ENCODE data around the gene CNTD1. TPM values are rescaled to one million over a fixed set of nuclear protein-coding genes. Genes with fewer than 3 reads are reported as not detected.

The CNTD1 gene
- total and polyA plus RNA-seq, 2 experiments from 2014 or later, result 1.1 TPM; not detected in 1

DNA sequence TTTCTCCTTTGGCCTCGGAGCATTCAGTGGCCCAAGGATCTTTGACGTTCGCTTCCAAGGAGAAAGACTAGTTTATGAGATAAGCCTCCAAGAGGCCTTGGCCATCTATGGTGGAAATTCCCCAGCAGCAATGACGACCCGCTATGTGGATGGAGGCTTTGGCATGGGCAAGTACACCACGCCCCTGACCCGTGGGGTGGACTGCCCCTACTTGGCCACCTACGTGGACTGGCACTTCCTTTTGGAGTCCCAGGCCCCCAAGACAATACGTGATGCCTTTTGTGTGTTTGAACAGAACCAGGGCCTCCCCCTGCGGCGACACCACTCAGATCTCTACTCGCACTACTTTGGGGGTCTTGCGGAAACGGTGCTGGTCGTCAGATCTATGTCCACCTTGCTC lies 53.7 kb downstream of the CNTD1 start:
- no peak for ATAC-seq
- Histone ChIP-seq H3K9me2 (ENCODE audit: insufficient read depth) (no peaks in the 10 kb centered on the region), H3F3A (replicated peaks; ENCODE audit: low read depth) (no peaks in the 10 kb centered on the region), H3K4me2 (no peak overlapping the region), H4K20me1 (replicated peaks; ENCODE audit: insufficient read depth) (no peaks in the 10 kb centered on the region; the same call in 1 of the 2 replicates), H3K4me1 (ENCODE audit: insufficient read depth) (no peaks in the 10 kb centered on the region), H2AFZ (no peak overlapping the region), H3K4me3 (no peak overlapping the region), H3K79me2 (replicated peaks; ENCODE audit: insufficient read depth) (no peaks in the 10 kb centered on the region), H3K27ac (ENCODE audit: low read depth) (no peak overlapping the region), H3K36me3 (ENCODE audit: insufficient read depth) (no peaks in the 10 kb centered on the region), H3K27me3 (ENCODE audit: insufficient read depth) (no peaks in the 10 kb centered on the region)
- Mint-ChIP-seq H3K36me3 (ENCODE audit: low read depth) (no peaks in the 10 kb centered on the region; the same call in 1 of the 3 replicates), H3K4me3 (no peak overlapping the region), H3K9me3 (no peaks in the 10 kb centered on the region; the same call in 1 of the 3 replicates), H3K27ac (no peak overlapping the region), H3K27me3 (ENCODE audit: insufficient read depth, low read depth, poor library complexity) (peaks cover 4% of the 10 kb centered on the region), H3K4me1 (peaks cover 2% of the 10 kb centered on the region; the same call in 1 of the 3 replicates)
- DNase-seq (ENCODE audit: low spot score), result no peak
- TF ChIP-seq CREB1 (CRISPR knock-in tag; IDR thresholded peaks at IDR 0.05; ENCODE audit: low read depth), result no peak
- TF ChIP-seq EZH2 (IDR thresholded peaks at IDR 0.05; ENCODE audit: low read depth, unreplicated experiment), result no peak
- TF ChIP-seq EZH2phosphoT487 (IDR thresholded peaks at IDR 0.05; ENCODE audit: unreplicated experiment), result no peak
- TF ChIP-seq ZNF462 (CRISPR knock-in tag; IDR thresholded peaks at IDR 0.05), result no peak
- no peak for TF ChIP-seq ZNF114 (CRISPR knock-in tag; IDR thresholded peaks at IDR 0.05)
- no peak for TF ChIP-seq JUNB (IDR thresholded peaks at IDR 0.05; ENCODE audit: unreplicated experiment)
- no peak for TF ChIP-seq NANOG (IDR thresholded peaks at IDR 0.05; ENCODE audit: borderline replicate concordance)
- TF ChIP-seq, protein P1, sequence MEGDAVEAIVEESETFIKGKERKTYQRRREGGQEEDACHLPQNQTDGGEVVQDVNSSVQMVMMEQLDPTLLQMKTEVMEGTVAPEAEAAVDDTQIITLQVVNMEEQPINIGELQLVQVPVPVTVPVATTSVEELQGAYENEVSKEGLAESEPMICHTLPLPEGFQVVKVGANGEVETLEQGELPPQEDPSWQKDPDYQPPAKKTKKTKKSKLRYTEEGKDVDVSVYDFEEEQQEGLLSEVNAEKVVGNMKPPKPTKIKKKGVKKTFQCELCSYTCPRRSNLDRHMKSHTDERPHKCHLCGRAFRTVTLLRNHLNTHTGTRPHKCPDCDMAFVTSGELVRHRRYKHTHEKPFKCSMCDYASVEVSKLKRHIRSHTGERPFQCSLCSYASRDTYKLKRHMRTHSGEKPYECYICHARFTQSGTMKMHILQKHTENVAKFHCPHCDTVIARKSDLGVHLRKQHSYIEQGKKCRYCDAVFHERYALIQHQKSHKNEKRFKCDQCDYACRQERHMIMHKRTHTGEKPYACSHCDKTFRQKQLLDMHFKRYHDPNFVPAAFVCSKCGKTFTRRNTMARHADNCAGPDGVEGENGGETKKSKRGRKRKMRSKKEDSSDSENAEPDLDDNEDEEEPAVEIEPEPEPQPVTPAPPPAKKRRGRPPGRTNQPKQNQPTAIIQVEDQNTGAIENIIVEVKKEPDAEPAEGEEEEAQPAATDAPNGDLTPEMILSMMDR (conservative IDR thresholded peaks at IDR 0.05; ENCODE audit: low read depth in 2 of 2), result no peak
